ENCODE measurements around the gene IER5L.
A peak's percentile ranks its signal among the peaks of the same experiment; 100 is the strongest.
"Not testable (repeated sequence)": the region's sequence is repeated elsewhere in the genome, so short reads cannot be mapped to it uniquely, and the experiment has no call there.

IER5L gene

DNA sequence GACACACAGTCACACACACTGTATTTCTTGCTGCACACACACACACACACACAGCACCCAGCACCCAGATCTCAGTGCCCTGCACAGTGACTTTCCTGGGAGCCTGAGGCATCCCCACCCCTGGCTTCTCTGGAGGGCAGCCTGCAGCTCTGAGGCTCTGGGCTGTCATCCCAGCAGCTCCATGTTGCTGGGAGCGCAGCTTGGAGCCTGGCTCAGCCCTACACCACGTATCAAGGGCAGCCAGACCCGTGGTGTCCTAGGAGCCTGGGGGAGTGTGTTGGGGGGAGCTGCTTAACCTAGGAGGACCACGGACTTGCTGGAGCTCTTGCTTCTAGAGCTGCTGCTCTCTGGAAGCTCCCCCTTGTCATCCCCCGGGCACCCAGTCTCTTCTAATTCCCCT lies 5.2 kb downstream of the IER5L start:
- peaks cover 44% of the 10 kb centered on the region for H3K27me3 ChIP-seq (ENCODE audit: insufficient read depth, low read length)
- H3K9ac ChIP-seq (ENCODE audit: low read depth, low read length): no peak overlapping the region
- H3K9me3 ChIP-seq (ENCODE audit: insufficient read depth, low read depth, low read length): no peaks in the 10 kb centered on the region
- H3K27ac ChIP-seq (ENCODE audit: low read depth, low read length): no peak overlapping the region
- no peaks in the 10 kb centered on the region for H3K36me3 ChIP-seq (ENCODE audit: insufficient read depth, low read length)
- no peak overlapping the region for H3K4me3 ChIP-seq (ENCODE audit: low read length)
- H3K4me1 ChIP-seq (ENCODE audit: insufficient read depth, low read length): peaks cover 11% of the 10 kb centered on the region; the same call in 1 of the 2 replicates
- whole genome bisulfite sequencing: 53% methylated on average over 5 of the region's 5 CpGs

DNA sequence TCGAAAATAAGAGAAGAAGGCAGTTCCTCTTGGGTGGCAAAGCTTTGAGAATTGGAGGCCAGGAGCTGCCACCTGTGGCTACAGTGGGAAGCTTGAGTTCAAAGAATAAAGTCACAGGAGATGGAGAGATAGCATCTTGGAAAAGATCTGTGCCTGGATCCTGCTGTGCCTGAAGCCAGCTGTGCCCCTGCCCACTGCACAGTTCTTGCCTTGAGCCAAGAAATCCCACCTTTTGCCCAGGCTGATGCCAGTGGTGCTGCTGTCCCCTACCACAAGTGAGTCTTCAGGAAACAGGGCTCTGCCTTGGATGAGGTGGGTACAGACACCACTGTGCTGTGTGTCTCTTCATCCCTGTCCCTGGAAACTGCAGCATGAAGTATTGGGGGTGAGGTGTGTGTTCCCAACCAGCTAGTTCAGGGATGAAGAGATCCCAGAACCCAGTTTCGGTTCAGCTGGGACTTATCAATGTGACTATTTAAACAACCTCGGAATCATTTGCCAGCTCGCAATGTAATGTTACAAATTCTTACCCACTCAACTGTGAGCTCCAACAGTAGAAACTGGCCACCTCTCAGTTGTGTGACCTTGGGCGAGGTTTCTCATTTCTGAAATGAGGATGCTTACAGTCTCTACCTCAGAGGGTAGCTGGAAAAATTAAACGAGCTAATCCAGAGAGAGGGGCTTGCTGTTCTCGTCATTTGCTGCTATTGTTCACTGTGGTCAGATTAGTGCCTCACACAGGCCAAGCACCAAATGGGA lies 5.9 kb downstream of the IER5L start:
- no peaks in the 10 kb centered on the region for H3K9me3 ChIP-seq (ENCODE audit: insufficient read depth, low read depth, low read length)
- no peak overlapping the region for H3K9ac ChIP-seq (ENCODE audit: low read depth, low read length)
- peaks cover 16% of the 10 kb centered on the region; the same call in 1 of the 2 replicates for H3K4me1 ChIP-seq (ENCODE audit: insufficient read depth, low read length)
- no peak overlapping the region for H3K4me3 ChIP-seq (ENCODE audit: low read length)
- H3K27me3 ChIP-seq (ENCODE audit: insufficient read depth, low read length): peaks cover 40% of the 10 kb centered on the region
- no peak overlapping the region for H3K27ac ChIP-seq (ENCODE audit: low read depth, low read length)
- 84% methylated on average over 7 of the region's 7 CpGs for WGBS
- H3K36me3 ChIP-seq (ENCODE audit: insufficient read depth, low read length): no peaks in the 10 kb centered on the region

DNA sequence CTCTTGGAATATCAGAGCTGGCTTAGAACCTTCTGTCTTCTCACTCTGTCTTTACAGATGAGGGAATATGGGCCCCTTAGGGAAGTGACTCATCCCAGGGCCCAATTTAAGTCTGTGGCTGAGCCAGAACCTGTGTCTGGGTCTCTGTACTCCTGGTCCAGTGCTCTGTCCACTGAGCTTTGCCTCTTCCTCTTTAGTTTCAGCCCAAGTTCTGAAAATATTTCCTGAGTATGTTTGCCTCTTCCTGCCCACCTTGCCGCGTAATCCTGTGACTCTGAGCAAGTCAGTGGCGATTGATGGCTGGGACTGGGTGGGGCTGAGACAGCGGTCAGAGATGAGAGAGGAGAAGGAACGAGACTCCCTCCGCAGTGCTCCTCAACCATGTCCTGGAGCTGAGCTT lies 7.8 kb downstream of the IER5L start:
- Histone ChIP-seq H3K4me3 (ENCODE audit: low read length) (no peak overlapping the region), H3K27ac (ENCODE audit: low read depth, low read length) (no peak overlapping the region), H3K36me3 (ENCODE audit: insufficient read depth, low read length) (no peaks in the 10 kb centered on the region), H3K9ac (ENCODE audit: low read depth, low read length) (no peak overlapping the region), H3K9me3 (ENCODE audit: insufficient read depth, low read depth, low read length) (no peaks in the 10 kb centered on the region), H3K27me3 (ENCODE audit: insufficient read depth, low read length) (peaks cover 25% of the 10 kb centered on the region), H3K4me1 (ENCODE audit: insufficient read depth, low read length) (peaks cover 22% of the 10 kb centered on the region)
- WGBS: 71% methylated on average over 6 of the region's 6 CpGs

- 40% methylated on average over 18 of the region's 18 CpGs for WGBS
- Histone ChIP-seq H3K36me3 (ENCODE audit: insufficient read depth, low read length) (no peaks in the 10 kb centered on the region), H3K9me3 (ENCODE audit: insufficient read depth, low read depth, low read length) (no peaks in the 10 kb centered on the region), H3K27me3 (ENCODE audit: insufficient read depth, low read length) (peaks cover under 1% of the 10 kb centered on the region), H3K9ac (ENCODE audit: low read depth, low read length) (peak overlapping the region; percentile 29; the same call in 1 of the 2 replicates), H3K27ac (ENCODE audit: low read depth, low read length) (peak overlapping the region; percentile 17; the same call in 1 of the 2 replicates), H3K4me3 (ENCODE audit: low read length) (peak overlapping the region; percentile 28; the same call in 1 of the 2 replicates), H3K4me1 (ENCODE audit: insufficient read depth, low read length) (peaks cover 15% of the 10 kb centered on the region)
These were observed 11.2 kb downstream of the IER5L start for GRCh38 chr9:129166623-129167557.

GRCh38 chr9:129165198-129165597 lies 12.9 kb downstream of the IER5L start:
- no peaks in the 10 kb centered on the region for H3K36me3 ChIP-seq (ENCODE audit: insufficient read depth, low read length)
- no peak overlapping the region for H3K9ac ChIP-seq (ENCODE audit: low read depth, low read length)
- H3K9me3 ChIP-seq (ENCODE audit: insufficient read depth, low read depth, low read length): no peaks in the 10 kb centered on the region
- peaks cover 15% of the 10 kb centered on the region for H3K4me1 ChIP-seq (ENCODE audit: insufficient read depth, low read length)
- no peak overlapping the region for H3K4me3 ChIP-seq (ENCODE audit: low read length)
- H3K27me3 ChIP-seq (ENCODE audit: insufficient read depth, low read length): no peaks in the 10 kb centered on the region
- no peak overlapping the region for H3K27ac ChIP-seq (ENCODE audit: low read depth, low read length)

DNA sequence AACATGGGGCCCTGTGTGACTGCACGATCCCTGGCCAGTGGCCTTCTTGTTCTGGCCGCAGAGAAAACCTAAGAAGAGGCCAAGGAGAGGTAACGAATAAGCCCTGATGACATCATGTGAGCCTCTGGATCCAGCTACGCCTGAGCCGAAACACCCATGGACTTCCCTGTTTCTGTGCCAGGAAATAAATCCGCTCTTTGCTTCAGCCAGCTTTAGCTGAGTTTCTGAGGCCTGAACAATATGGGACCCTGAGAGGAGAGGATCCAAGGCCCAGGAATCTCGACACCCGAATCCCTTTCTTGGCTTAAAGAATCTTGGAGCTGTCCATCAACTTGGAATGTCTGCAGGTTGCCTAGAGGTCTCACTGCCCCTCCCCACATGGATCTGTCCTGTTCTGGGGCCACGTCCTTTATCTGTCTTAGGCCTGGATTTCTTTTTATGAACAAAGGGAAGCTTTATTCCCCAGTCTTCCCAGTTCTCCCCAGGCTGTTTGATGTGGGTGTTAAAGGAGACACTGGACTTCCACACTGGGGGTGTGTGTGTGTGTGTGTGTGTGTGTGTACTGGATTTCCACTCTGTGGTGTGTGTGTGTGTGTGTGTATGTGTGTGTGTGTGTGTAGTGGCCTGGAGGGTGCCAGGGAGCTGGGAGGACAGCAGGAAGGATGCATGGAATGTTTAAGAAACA lies 13.7 kb downstream of the IER5L start:
- Histone ChIP-seq H3K27ac (ENCODE audit: low read depth, low read length) (no peak overlapping the region), H3K4me1 (ENCODE audit: insufficient read depth, low read length) (peaks cover 15% of the 10 kb centered on the region), H3K27me3 (ENCODE audit: insufficient read depth, low read length) (no peaks in the 10 kb centered on the region), H3K4me3 (ENCODE audit: low read length) (no peak overlapping the region), H3K36me3 (ENCODE audit: insufficient read depth, low read length) (no peaks in the 10 kb centered on the region), H3K9ac (ENCODE audit: low read depth, low read length) (no peak overlapping the region), H3K9me3 (ENCODE audit: insufficient read depth, low read depth, low read length) (no peaks in the 10 kb centered on the region)
- 80% methylated on average over 9 of the region's 9 CpGs for WGBS

DNA sequence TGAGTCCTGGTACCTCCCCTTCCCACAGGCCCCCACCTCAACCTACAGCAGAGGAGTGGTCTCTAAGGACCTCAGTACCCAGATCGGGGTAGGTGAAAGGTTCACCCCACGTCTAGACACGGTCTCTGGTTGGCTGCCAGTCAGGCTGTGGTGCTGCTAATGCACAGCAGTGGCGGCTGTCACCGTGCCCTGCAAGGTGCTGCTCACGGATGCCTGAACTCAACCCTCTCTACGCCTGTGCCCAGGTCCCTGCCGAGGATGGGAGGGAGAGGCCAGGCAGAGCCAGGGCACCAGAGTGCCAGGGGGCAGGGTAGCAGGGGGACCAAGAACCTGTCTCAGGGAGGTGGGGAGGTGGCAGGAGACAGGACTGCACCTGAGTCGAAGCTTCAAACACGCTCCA lies 14.3 kb downstream of the IER5L start:
- Histone ChIP-seq H3K4me1 (ENCODE audit: insufficient read depth, low read length) (peaks cover 15% of the 10 kb centered on the region), H3K9me3 (ENCODE audit: insufficient read depth, low read depth, low read length) (no peaks in the 10 kb centered on the region), H3K27me3 (ENCODE audit: insufficient read depth, low read length) (no peaks in the 10 kb centered on the region), H3K27ac (ENCODE audit: low read depth, low read length) (no peak overlapping the region), H3K36me3 (ENCODE audit: insufficient read depth, low read length) (no peaks in the 10 kb centered on the region), H3K4me3 (ENCODE audit: low read length) (no peak overlapping the region), H3K9ac (ENCODE audit: low read depth, low read length) (no peak overlapping the region)
- 91% methylated on average over 10 of the region's 10 CpGs for WGBS

DNA sequence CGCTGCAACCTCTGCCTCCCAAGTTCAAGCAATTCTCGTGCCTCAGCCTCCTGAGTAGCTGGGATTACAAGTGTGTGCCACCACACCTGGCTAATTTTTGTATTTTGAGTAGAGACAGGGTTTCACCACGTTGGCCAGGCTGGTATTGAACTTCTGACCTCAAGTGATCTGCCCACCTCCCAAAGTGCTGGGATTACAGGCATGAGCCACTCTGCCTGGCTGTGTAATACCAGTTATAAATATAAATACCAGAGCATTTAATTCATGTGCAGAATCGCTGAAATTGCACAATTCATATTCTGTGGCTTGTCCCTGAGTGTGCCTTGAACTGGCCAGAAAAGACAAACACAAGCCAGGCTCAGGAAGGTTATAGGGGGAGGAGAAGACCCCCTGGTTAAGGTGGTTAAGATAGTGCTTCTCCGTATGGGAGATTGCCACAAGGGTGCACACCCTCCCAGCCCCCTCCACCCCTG lies 14.8 kb downstream of the IER5L start:
- not testable (repeated sequence) for H3K9me3 ChIP-seq (ENCODE audit: insufficient read depth, low read depth, low read length); H3K27me3 ChIP-seq (ENCODE audit: insufficient read depth, low read length); H3K9ac ChIP-seq (ENCODE audit: low read depth, low read length); H3K36me3 ChIP-seq (ENCODE audit: insufficient read depth, low read length); H3K4me3 ChIP-seq (ENCODE audit: low read length); H3K27ac ChIP-seq (ENCODE audit: low read depth, low read length)
- WGBS: 84% methylated on average over 5 of the region's 5 CpGs
- peaks cover 14% of the 10 kb centered on the region for H3K4me1 ChIP-seq (ENCODE audit: insufficient read depth, low read length)

GRCh38 chr9:129162497-129163197 lies 15.4 kb downstream of the IER5L start:
- H3K9me3 ChIP-seq (ENCODE audit: insufficient read depth, low read depth, low read length): no peaks in the 10 kb centered on the region
- no peak overlapping the region for H3K4me3 ChIP-seq (ENCODE audit: low read length)
- WGBS: 92% methylated on average over 10 of the region's 11 CpGs
- H3K36me3 ChIP-seq (ENCODE audit: insufficient read depth, low read length): no peaks in the 10 kb centered on the region
- no peak overlapping the region for H3K9ac ChIP-seq (ENCODE audit: low read depth, low read length)
- no peaks in the 10 kb centered on the region for H3K27me3 ChIP-seq (ENCODE audit: insufficient read depth, low read length)
- no peak overlapping the region for H3K27ac ChIP-seq (ENCODE audit: low read depth, low read length)
- peaks cover 8% of the 10 kb centered on the region for H3K4me1 ChIP-seq (ENCODE audit: insufficient read depth, low read length)

DNA sequence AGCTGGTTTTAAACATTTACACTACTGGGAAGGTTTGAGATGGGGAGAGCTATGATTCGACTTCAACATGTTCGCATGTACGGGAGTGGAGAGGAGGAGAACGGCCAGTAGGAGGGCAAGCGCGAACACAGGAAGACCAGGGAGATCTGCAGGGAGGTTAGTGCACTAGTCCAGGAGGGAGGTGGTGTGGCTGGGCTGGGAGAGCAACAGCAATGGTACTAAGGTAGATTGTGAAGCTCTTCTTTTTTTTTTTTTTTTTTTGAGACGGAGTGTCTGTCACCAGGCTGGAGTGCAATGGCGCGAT lies 16.6 kb downstream of the IER5L start:
- Histone ChIP-seq H3K9ac (ENCODE audit: low read depth, low read length) (no peak overlapping the region), H3K36me3 (ENCODE audit: insufficient read depth, low read length) (no peaks in the 10 kb centered on the region), H3K4me3 (ENCODE audit: low read length) (no peak overlapping the region), H3K27me3 (ENCODE audit: insufficient read depth, low read length) (no peaks in the 10 kb centered on the region), H3K27ac (ENCODE audit: low read depth, low read length) (no peak overlapping the region), H3K9me3 (ENCODE audit: insufficient read depth, low read depth, low read length) (no peaks in the 10 kb centered on the region), H3K4me1 (ENCODE audit: insufficient read depth, low read length) (peaks cover under 1% of the 10 kb centered on the region; the same call in 1 of the 2 replicates)
- WGBS: 93% methylated on average over 9 of the region's 9 CpGs

All from HUES64 (cell line).